ENCODE measurements around the gene TMEM236.

The TMEM236 gene

GRCh38 chr10:17833656-17834055 is 81.7 kb downstream of the TMEM236 start:
- TF ChIP-seq CTCF (IDR thresholded peaks at IDR 0.05; ENCODE audit: low read depth, low read length) (no peak), MYC (IDR thresholded peaks at IDR 0.05; ENCODE audit: low read depth, low read length) (no peak), MAX (IDR thresholded peaks at IDR 0.05; ENCODE audit: low read depth, low read length) (no peak), POLR2A (IDR thresholded peaks at IDR 0.05; ENCODE audit: extremely low read depth, insufficient read length) (no peak)
- no peak for DNase-seq (ENCODE audit: low read depth)
- H3K4me3 ChIP-seq (ENCODE audit: low read depth, low read length): no peak overlapping the region

- DNase-seq (ENCODE audit: low read depth): no peak
- TF ChIP-seq CTCF (IDR thresholded peaks at IDR 0.05; ENCODE audit: low read depth, low read length) (no peak), POLR2A (IDR thresholded peaks at IDR 0.05; ENCODE audit: extremely low read depth, insufficient read length) (no peak), MAX (IDR thresholded peaks at IDR 0.05; ENCODE audit: low read depth, low read length) (no peak), MYC (IDR thresholded peaks at IDR 0.05; ENCODE audit: low read depth, low read length) (no peak)
- H3K4me3 ChIP-seq (ENCODE audit: low read depth, low read length): no peak overlapping the region
Measured at GRCh38 chr10:17835688-17836087, 83.7 kb downstream of the TMEM236 start.

DNA sequence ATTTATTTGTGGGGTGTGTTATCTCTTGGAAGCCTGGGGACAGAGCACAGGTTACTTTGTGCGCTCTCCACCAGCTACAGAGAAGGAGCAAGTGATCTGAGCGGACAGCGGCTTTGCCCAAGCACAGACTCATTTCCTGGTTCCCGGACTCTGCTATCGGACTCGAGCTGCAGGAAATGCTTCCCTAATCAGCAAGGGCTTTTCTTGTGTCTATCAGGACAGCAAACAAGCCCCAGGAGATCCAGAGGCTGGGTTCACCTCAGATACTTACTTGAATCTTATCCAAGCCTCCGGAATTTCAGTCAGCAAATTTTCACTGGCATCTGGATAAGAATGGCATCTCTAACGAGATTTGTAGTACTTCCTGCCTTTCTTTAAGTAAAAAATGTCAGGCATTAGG is 84.9 kb downstream of the TMEM236 start:
- DNase-seq (ENCODE audit: low read depth): peak; percentile 5
- H3K4me3 ChIP-seq (ENCODE audit: low read depth, low read length): no peak overlapping the region
- TF ChIP-seq POLR2A (IDR thresholded peaks at IDR 0.05; ENCODE audit: extremely low read depth, insufficient read length) (no peak), CTCF (IDR thresholded peaks at IDR 0.05; ENCODE audit: low read depth, low read length) (no peak), MYC (IDR thresholded peaks at IDR 0.05; ENCODE audit: low read depth, low read length) (no peak), MAX (IDR thresholded peaks at IDR 0.05; ENCODE audit: low read depth, low read length) (no peak)

GRCh38 chr10:17838080-17838648 is 86.2 kb downstream of the TMEM236 start:
- no peak for DNase-seq (ENCODE audit: low read depth)
- H3K4me3 ChIP-seq (ENCODE audit: low read depth, low read length): no peak overlapping the region
- TF ChIP-seq MYC (IDR thresholded peaks at IDR 0.05; ENCODE audit: low read depth, low read length) (no peak), CTCF (IDR thresholded peaks at IDR 0.05; ENCODE audit: low read depth, low read length) (no peak), POLR2A (IDR thresholded peaks at IDR 0.05; ENCODE audit: extremely low read depth, insufficient read length) (no peak), MAX (IDR thresholded peaks at IDR 0.05; ENCODE audit: low read depth, low read length) (no peak)

DNA sequence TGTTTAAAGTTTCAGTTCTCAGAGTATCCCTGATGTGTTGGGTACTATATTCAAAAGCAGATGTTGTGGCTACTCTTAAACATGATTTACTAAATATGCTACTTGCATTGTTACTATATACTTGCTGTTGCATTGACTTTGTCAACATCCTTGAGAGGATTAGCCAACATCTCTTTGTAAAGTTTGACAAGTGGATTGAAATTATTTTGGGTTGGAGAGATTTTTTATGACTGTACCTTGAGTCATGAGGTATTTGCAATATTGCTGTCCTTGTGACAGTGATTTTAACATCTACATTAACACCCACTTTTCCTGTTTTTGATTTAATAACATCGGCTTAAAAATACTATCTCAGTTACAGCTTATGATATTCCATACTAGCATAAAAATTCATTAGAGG is 89.0 kb downstream of the TMEM236 start:
- no peak for TF ChIP-seq MAX (IDR thresholded peaks at IDR 0.05; ENCODE audit: low read depth, low read length)
- no peak for TF ChIP-seq POLR2A (IDR thresholded peaks at IDR 0.05; ENCODE audit: extremely low read depth, insufficient read length)
- TF ChIP-seq MYC (IDR thresholded peaks at IDR 0.05; ENCODE audit: low read depth, low read length): no peak
- no peak for TF ChIP-seq CTCF (IDR thresholded peaks at IDR 0.05; ENCODE audit: low read depth, low read length)
- DNase-seq (ENCODE audit: low read depth): no peak
- H3K4me3 ChIP-seq (ENCODE audit: low read depth, low read length): no peak overlapping the region

Measured in NB4 (cell line).